RWPE2 (cell line): ENCODE measurements around the gene CHST1.

ENCODE experiments used
- ATAC-seq: fragments of 200-7000 bp; cut with Tn5 transposase; 3 replicates; pipeline ENCODE4 v1.9.1; 2021; ENCODE audit warnings: low read depth
- DNase-seq: peaks from one replicate; pipeline ENCODE4 v3.0.0-alpha.2; 2020; ENCODE audit warnings: low spot score
- H3K27ac ChIP-seq: fragments of 450-650 bp; 2 replicates; pipeline ENCODE4 v1.5.1; 2017; ENCODE audit warnings: mild to moderate bottlenecking; ENCODE audit not compliant: poor library complexity, severe bottlenecking
- H3K27me3 ChIP-seq: fragments of 250-450 bp; sonication (Bioruptor Pico); 2 replicates; pipeline ENCODE4 v1.5.1; 2021; ENCODE audit warnings: mild to moderate bottlenecking, moderate library complexity; ENCODE audit not compliant: insufficient read depth, poor library complexity, severe bottlenecking
- H3K36me3 ChIP-seq: fragments of 250-450 bp; sonication (Bioruptor Pico); 2 replicates; pipeline ENCODE4 v1.5.1; 2020; ENCODE audit warnings: low read depth, mild to moderate bottlenecking, moderate library complexity
- H3K4me1 ChIP-seq: fragments of 250-450 bp; sonication (Bioruptor Pico); 2 replicates; pipeline ENCODE4 v1.5.1; 2021; ENCODE audit warnings: mild to moderate bottlenecking, moderate library complexity; ENCODE audit not compliant: insufficient read depth, poor library complexity, severe bottlenecking
- H3K4me3 ChIP-seq: fragments of 250-450 bp; sonication (Bioruptor Pico); 2 replicates; pipeline ENCODE4 v1.5.1; 2021; ENCODE audit warnings: mild to moderate bottlenecking, moderate library complexity; ENCODE audit not compliant: severe bottlenecking
- H3K9me3 ChIP-seq: fragments of 250-450 bp; sonication (Bioruptor Pico); 2 replicates; pipeline ENCODE4 v1.5.1; 2021; ENCODE audit warnings: mild to moderate bottlenecking, moderate library complexity; ENCODE audit not compliant: severe bottlenecking
- TF ChIP-seq, protein P1 (sequence below): fragments of 450-650 bp; IDR thresholded peaks from one replicate; pipeline ENCODE4 v1.5.1; 2017; ENCODE audit warnings: mild to moderate bottlenecking, moderate library complexity; ENCODE audit not compliant: poor library complexity, severe bottlenecking

Gene CHST1

DNA sequence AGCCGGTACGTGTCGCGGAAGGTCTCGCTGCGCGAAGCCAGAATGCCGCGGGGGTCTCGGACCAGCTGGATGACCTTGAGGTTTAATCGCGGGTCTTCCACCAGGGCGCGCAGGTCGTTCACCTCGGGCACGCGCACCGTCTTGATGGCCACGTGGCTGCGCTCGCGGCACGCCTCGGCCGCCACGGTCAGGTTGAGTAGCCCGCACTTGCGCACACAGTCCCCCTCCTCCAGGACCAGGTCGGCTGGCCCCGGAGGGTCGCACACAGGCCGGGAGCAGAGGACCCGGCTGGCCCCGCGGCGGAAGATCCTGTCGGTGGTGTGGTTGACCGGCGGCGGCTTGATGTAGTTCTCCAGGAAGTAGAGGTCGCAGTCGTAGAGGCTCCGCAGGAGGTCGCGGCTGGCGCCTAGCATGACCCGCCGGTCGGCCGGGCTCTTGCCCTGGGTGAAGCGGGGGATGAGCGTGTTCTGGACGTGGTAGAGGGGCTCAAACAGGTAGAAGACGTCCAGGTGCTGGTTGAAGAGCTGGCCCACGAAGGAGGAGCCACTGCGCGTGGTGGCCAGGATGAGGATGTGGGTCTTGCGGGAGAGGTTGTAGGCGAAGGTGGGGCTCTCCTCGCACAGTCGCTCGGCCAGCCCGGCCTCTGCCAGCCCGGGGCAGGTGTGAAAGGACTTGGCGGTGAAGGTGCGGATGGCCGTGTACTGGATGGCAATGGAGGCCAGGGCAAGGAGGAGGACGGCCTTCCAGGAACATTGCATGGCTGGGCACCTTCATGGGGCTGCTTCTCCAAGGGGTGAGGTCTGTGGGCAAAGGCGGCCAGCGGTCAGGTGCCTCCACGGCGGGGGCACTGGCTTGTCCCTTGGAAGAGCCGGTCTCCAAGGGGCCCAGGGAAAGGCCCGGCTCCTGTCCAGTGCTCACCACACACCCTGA, 15.0 kb downstream of the CHST1 start:
- no peaks in the 10 kb centered on the region for H3K9me3 ChIP-seq
- no peak overlapping the region for H3K4me3 ChIP-seq
- no peak overlapping the region for H3K27ac ChIP-seq
- H3K36me3 ChIP-seq, result no peaks in the 10 kb centered on the region
- TF ChIP-seq, protein P1, sequence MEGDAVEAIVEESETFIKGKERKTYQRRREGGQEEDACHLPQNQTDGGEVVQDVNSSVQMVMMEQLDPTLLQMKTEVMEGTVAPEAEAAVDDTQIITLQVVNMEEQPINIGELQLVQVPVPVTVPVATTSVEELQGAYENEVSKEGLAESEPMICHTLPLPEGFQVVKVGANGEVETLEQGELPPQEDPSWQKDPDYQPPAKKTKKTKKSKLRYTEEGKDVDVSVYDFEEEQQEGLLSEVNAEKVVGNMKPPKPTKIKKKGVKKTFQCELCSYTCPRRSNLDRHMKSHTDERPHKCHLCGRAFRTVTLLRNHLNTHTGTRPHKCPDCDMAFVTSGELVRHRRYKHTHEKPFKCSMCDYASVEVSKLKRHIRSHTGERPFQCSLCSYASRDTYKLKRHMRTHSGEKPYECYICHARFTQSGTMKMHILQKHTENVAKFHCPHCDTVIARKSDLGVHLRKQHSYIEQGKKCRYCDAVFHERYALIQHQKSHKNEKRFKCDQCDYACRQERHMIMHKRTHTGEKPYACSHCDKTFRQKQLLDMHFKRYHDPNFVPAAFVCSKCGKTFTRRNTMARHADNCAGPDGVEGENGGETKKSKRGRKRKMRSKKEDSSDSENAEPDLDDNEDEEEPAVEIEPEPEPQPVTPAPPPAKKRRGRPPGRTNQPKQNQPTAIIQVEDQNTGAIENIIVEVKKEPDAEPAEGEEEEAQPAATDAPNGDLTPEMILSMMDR, result no peak
- DNase-seq (no peak), ATAC-seq (no peak)
- peaks cover 11% of the 10 kb centered on the region for H3K27me3 ChIP-seq
- H3K4me1 ChIP-seq, result no peaks in the 10 kb centered on the region

- ATAC-seq (no peak), DNase-seq (no peak)
- no peaks in the 10 kb centered on the region for H3K4me1 ChIP-seq
- H3K27me3 ChIP-seq, result peaks cover 11% of the 10 kb centered on the region
- TF ChIP-seq, protein P1, result no peak
- no peaks in the 10 kb centered on the region for H3K36me3 ChIP-seq
- H3K4me3 ChIP-seq, result no peak overlapping the region
- H3K9me3 ChIP-seq, result no peaks in the 10 kb centered on the region
- H3K27ac ChIP-seq, result no peak overlapping the region
These were observed 15.8 kb downstream of the CHST1 start for GRCh38 chr11:45649544-45650165.

DNA sequence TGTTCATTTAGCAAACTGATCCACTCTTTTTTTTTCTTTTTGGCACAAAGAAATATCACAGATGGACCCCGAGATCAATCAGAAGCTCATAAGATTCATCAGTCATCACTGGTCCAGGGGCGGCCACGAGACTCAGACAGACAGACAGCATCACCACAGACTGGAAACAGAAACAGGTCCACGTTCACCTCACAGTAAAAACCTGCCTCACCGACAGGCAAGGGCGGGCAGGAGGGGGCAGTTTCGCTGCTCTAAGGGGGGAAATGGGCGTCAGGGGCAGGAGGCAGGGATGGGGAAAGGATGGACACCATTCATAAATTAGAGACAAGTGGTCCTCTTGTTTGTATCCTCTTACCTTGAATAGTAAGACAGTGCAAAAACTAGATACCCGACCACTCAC, 16.5 kb downstream of the CHST1 start:
- Histone ChIP-seq H3K4me1 (no peaks in the 10 kb centered on the region), H3K27ac (no peak overlapping the region), H3K4me3 (no peak overlapping the region), H3K36me3 (no peaks in the 10 kb centered on the region), H3K27me3 (peaks cover 11% of the 10 kb centered on the region), H3K9me3 (no peaks in the 10 kb centered on the region)
- TF ChIP-seq, protein P1, result no peak
- DNase-seq (no peak), ATAC-seq (no peak)

DNA sequence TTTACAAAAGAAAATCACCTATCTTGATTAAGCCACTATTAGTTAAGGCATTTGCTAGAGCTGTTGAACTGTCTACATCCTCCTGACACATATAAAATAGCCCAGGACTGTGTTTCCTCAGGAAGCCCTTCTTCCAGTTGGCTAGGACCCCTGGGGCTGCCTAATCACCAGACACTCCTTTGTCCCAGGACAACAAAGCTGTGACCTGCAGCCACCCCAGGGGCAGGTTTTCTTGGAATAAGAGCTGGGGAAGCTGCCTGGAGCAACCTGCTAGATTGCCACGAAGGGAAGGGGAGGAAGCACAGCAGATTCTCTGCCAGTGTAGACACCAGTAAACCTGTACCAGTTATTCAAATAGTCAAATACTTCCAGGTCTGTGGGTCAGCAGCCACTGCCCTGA, 17.6 kb downstream of the CHST1 start:
- Histone ChIP-seq H3K9me3 (no peaks in the 10 kb centered on the region), H3K4me1 (no peaks in the 10 kb centered on the region), H3K27ac (no peak overlapping the region), H3K4me3 (no peak overlapping the region), H3K27me3 (peaks cover 11% of the 10 kb centered on the region), H3K36me3 (no peaks in the 10 kb centered on the region)
- TF ChIP-seq, protein P1, result no peak
- ATAC-seq (no peak), DNase-seq (no peak)

GRCh38 chr11:45647329-45647728, 18.1 kb downstream of the CHST1 start:
- Histone ChIP-seq H3K9me3 (no peaks in the 10 kb centered on the region), H3K27me3 (peaks cover 11% of the 10 kb centered on the region), H3K36me3 (no peaks in the 10 kb centered on the region), H3K4me3 (no peak overlapping the region), H3K4me1 (no peaks in the 10 kb centered on the region), H3K27ac (no peak overlapping the region)
- TF ChIP-seq, protein P1, result no peak
- DNase-seq (no peak), ATAC-seq (no peak)
